ENCODE results near the gene KCNK6.

Gene KCNK6

DNA sequence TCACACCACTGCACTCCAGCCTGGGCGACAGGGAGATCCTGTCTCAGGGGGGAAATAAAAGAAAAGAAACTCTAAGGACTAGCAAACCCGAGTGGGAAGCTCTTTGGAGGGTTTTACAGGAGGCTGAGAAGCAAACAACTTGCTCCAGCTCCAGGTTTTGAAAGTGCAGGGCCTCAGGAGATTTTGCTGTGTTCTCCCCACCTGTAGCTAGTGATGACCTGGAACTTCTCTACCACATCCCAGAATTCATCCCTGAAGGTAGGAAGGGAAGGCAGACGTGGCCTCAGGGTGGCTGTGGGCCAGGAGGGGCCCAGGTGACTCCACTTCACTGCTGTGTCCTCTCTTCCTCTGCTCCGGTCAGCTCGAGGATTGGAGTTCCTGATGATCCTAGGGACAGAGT, 38.4 kb downstream of the KCNK6 start:
- no peak for DNase-seq (ENCODE audit: extremely low spot score)
- CTCF ChIA-PET, result interaction anchor here (0.9 to 1.3 kb wide), 4 partner anchors 11 to 114 kb away, joined by 3 to 4 read pairs (median 3); no protein-coding TSS in a partner anchor
- POLR2A ChIA-PET, result no interaction called here
- TF ChIP-seq, protein P1, sequence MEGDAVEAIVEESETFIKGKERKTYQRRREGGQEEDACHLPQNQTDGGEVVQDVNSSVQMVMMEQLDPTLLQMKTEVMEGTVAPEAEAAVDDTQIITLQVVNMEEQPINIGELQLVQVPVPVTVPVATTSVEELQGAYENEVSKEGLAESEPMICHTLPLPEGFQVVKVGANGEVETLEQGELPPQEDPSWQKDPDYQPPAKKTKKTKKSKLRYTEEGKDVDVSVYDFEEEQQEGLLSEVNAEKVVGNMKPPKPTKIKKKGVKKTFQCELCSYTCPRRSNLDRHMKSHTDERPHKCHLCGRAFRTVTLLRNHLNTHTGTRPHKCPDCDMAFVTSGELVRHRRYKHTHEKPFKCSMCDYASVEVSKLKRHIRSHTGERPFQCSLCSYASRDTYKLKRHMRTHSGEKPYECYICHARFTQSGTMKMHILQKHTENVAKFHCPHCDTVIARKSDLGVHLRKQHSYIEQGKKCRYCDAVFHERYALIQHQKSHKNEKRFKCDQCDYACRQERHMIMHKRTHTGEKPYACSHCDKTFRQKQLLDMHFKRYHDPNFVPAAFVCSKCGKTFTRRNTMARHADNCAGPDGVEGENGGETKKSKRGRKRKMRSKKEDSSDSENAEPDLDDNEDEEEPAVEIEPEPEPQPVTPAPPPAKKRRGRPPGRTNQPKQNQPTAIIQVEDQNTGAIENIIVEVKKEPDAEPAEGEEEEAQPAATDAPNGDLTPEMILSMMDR (IDR thresholded peaks at IDR 0.05; ENCODE audit: control extremely low read depth, extremely low read depth, low read depth, missing control alignments), result no peak

DNA sequence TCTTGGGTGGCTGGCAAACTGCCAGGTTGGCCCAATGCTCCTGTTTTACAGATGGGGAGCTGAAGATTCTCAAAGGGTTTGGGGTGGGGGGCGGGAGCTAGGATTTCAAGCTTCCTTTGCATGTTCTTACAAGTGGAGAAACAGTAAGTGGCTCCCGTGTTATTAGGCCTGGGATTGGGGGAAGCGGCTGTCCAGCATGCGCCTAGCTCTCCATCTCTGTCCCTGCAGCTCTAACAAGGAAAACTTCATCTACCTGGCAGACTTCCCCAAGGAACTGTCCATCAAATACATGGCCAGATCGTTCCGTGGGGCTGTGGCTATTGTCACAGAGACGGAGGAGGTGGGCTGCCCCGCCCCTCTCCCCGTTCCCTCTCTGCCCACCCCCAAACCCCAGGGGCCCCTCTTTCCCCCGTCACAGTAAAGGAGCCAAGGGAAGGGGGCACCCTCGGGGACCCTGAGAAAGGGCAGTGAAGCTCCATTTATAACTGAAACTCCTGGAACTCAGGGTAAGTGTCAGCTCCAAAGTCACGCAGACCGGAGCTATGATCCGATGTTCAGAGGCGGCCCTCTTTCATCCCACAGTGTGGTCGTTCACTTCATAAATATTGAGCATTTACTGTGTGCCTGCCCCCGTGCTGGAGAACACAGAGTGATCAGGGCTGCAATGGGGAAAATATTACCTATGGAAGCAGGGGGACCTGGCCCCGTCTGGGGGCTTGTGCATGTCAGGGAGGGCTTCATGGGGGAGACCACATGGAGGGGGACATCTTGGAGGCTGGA, 39.8 kb downstream of the KCNK6 start:
- ChIA-PET POLR2A (no interaction called here), CTCF (interaction anchor here (1.0 to 1.3 kb wide), 3 partner anchors 12 to 115 kb away, joined by 3 to 6 read pairs (median 3); partner anchors contain the start of gene CATSPERG)
- DNase-seq (ENCODE audit: extremely low spot score), result no peak
- TF ChIP-seq, protein P1 (IDR thresholded peaks at IDR 0.05; ENCODE audit: control extremely low read depth, extremely low read depth, low read depth, missing control alignments), result no peak

DNA sequence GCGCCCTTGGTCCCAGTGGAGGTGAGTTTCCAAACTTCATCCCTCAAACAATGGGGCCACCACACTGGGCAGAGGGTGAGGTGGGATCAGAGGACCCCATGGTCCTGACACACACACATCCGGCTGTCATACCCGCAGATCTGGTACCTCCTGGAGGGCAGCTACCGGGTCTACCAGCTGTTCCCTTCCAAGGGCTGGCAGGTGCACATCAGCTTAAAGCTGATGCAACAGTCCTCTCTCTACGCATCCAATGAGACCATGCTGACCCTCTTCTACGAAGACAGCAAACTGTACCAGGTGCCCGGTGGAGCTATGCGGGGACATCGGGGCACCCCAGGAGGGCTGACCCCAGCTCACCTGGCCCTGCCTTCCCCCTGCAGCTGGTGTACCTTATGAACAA, 40.7 kb downstream of the KCNK6 start:
- TF ChIP-seq, protein P1 (IDR thresholded peaks at IDR 0.05; ENCODE audit: control extremely low read depth, extremely low read depth, low read depth, missing control alignments), result no peak
- CTCF ChIA-PET, result interaction anchor here (0.7 to 1.1 kb wide), 3 partner anchors 12 to 26 kb away, joined by 3 to 4 read pairs (median 3); partner anchors contain the start of gene CATSPERG
- no peak for DNase-seq (ENCODE audit: extremely low spot score)
- POLR2A ChIA-PET, result interaction anchor here (1.3 kb wide), 1 partner anchor 14 kb away, joined by 5 read pairs; the partner anchor contains the start of gene PSMD8

DNA sequence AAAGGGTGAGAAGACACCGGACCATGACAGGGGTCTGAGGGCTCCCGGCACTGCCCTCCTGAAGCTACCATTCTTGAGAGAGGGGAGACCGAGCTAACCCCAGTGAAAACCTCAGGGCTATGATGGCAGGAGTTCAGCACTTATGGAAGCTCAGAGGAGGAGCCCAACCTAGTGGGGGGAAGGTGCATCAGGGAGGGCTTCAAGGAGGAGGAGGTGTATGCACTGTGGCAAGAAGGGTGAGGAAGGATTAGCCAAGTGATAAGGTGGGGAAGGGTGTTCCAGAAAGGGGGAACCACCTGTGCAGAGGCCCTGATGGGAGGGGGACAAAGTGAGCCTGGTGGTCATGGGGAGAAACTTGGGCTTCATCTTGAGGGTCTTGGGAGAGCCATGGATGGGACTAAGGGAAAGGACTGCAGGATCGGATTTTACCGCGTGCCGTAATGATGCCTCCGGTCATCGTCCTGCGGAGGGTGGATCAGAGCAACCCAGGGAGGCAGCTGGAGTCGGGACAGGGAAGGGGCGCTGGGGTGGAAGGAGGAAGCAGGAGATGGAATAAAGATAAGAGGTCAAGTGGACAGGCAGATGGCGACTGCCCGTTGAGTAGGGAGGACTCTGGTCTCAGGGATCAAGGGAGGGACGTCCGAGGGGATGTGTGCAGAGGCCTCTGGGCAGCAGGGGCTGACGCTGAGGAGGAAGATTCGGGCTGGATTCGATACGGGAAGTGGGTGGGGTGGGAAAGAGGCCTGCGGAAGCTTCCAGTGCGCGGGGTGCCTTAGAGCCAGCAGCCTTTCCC, 41.4 kb downstream of the KCNK6 start:
- CTCF ChIA-PET, result interaction anchor here (0.7 to 1.1 kb wide), 3 partner anchors 13 to 26 kb away, joined by 3 to 4 read pairs (median 3); partner anchors contain the start of gene CATSPERG
- TF ChIP-seq, protein P1 (IDR thresholded peaks at IDR 0.05; ENCODE audit: control extremely low read depth, extremely low read depth, low read depth, missing control alignments), result no peak
- no peak for DNase-seq (ENCODE audit: extremely low spot score)
- POLR2A ChIA-PET, result interaction anchor here (1.3 kb wide), 1 partner anchor 13 kb away, joined by 5 read pairs; the partner anchor contains the start of gene PSMD8

DNA sequence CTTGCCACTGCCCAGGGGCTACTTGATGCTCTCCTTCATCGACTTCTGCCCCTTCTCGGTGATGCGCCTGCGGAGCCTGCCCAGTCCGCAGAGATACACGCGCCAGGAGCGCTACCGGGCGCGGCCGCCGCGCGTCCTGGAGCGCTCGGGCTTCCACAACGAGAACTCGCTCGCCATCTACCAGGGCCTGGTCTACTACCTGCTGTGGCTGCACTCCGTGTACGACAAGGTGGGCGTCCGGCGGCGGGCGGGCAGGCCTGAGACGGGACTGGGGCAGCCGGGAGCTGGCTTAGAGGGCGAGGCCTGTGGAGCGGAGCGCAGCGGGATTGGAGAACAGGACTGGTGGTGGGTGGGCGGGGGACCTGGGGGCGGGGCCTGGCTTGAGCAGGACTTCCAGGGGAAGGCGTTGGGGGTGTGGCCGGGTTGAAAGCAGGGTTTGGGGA, 42.0 kb downstream of the KCNK6 start:
- peak; percentile 85 for DNase-seq (ENCODE audit: extremely low spot score)
- ChIA-PET POLR2A (interaction anchor here (1.3 kb wide), 1 partner anchor 13 kb away, joined by 4 read pairs; the partner anchor contains the start of gene PSMD8), CTCF (interaction anchor here (0.8 to 1.6 kb wide), 2 partner anchors 41 to 460 kb away, joined by 3 read pairs; partner anchors contain the start of gene FAM98C)
- TF ChIP-seq, protein P1 (IDR thresholded peaks at IDR 0.05; ENCODE audit: control extremely low read depth, extremely low read depth, low read depth, missing control alignments), result no peak
